K562 (cell line): ENCODE measurements around the gene PRPF8. TPM values are rescaled to one million over a fixed set of nuclear protein-coding genes. Genes with fewer than 3 reads are reported as not detected.

Experiments used
- ERF ChIP-seq: fragments of 450-650 bp; formaldehyde crosslinking; IDR thresholded peaks from 2 replicates; pipeline ENCODE4 v1.4.0; 2020; ENCODE audit warnings: mild to moderate bottlenecking, mixed read lengths
- HMG20B ChIP-seq: fragments of 250-450 bp; sonication (Bioruptor Pico); IDR thresholded peaks from 2 replicates; pipeline ENCODE4 v1.5.0; 2021; ENCODE audit warnings: mild to moderate bottlenecking
- JUNB ChIP-seq: fragments of 450-650 bp; formaldehyde crosslinking; conservative IDR thresholded peaks from 2 replicates; pipeline ENCODE4 v1.4.0; 2020; ENCODE audit warnings: mild to moderate bottlenecking
- JUND ChIP-seq, 2 experiments: IDR thresholded peaks; 2 replicates in 1 of 2; 3 replicates in 1 of 2; pipeline ENCODE4 v1.6.1; 2011; ENCODE audit warnings: borderline replicate concordance in 2 of 2, low read depth in 2 of 2, low read length in 2 of 2, improper control_type of control experiment in 1 of 2, missing biosample characterization in 1 of 2, missing genetic modification characterization in 1 of 2, missing genetic modification reagents in 1 of 2
- MCM2 ChIP-seq: fragments of 450-650 bp; IDR thresholded peaks from 2 replicates; pipeline ENCODE4 v1.6.1; 2017; ENCODE audit warnings: low read depth, mild to moderate bottlenecking
- MYNN ChIP-seq, 2 experiments: sonication (generic); formaldehyde crosslinking in 1 of 2; IDR thresholded peaks; 2 replicates each; pipeline versions ENCODE4 v1.5.0 to v1.6.1; 2016 to 2020; ENCODE audit warnings: antibody characterized with exemption in 1 of 2, missing genetic modification reagents in 1 of 2
- NONO ChIP-seq, 2 experiments: fragments of 200-400 bp in 1 of 2; fragments of 450-650 bp in 1 of 2; formaldehyde crosslinking in 1 of 2; IDR thresholded peaks; 2 replicates each; pipeline ENCODE4 v1.6.1; 2017; ENCODE audit warnings: low read depth in 2 of 2, mild to moderate bottlenecking in 2 of 2, moderate library complexity in 2 of 2, low read length in 1 of 2
- STAT5A ChIP-seq: IDR thresholded peaks from 2 replicates; pipeline ENCODE4 v1.6.1; 2012; ENCODE audit warnings: low read length, inconsistent platforms, borderline replicate concordance
- TFAM ChIP-seq: fragments of 250-450 bp; sonication (Bioruptor Pico); conservative IDR thresholded peaks from 2 replicates; pipeline ENCODE4 v1.5.0; 2021; ENCODE audit warnings: mild to moderate bottlenecking, moderate library complexity
- YBX1 ChIP-seq: fragments of 450-650 bp; IDR thresholded peaks from 2 replicates; pipeline ENCODE4 v1.7.1; 2016; ENCODE audit warnings: mild to moderate bottlenecking
- ZBTB17 ChIP-seq: fragments of 450-650 bp; formaldehyde crosslinking; IDR thresholded peaks from 2 replicates; pipeline ENCODE4 v1.4.0; 2020; ENCODE audit warnings: mild to moderate bottlenecking
- ZFP36 ChIP-seq: fragments of 150-350 bp; IDR thresholded peaks from 2 replicates; pipeline ENCODE4 v1.6.1; 2018; ENCODE audit warnings: low read length, low read depth; ENCODE audit not compliant: partially characterized antibody
- ZNF445 ChIP-seq: fragments of 250-450 bp; sonication (Bioruptor Pico); IDR thresholded peaks from 2 replicates; pipeline ENCODE4 v1.4.0; 2020; ENCODE audit warnings: low read depth, mild to moderate bottlenecking, moderate library complexity
- ZNF551 ChIP-seq: fragments of 250-450 bp; sonication (Bioruptor Pico); IDR thresholded peaks from 2 replicates; pipeline ENCODE4 v1.5.0; 2021; ENCODE audit warnings: mild to moderate bottlenecking, moderate library complexity
- ZNF644 ChIP-seq: fragments of 200-800 bp; sonication (Bioruptor generic); IDR thresholded peaks from 2 replicates; pipeline ENCODE4 v1.6.1; 2016; ENCODE audit warnings: low read depth, missing genetic modification characterization, missing compliant biosample characterization
- ZNF707 ChIP-seq: fragments of 250-450 bp; sonication (Bioruptor Pico); conservative IDR thresholded peaks from 2 replicates; pipeline ENCODE4 v1.8.0; 2022; ENCODE audit warnings: inconsistent platforms, mild to moderate bottlenecking, moderate library complexity
- ZNF766 ChIP-seq: fragments of 200-800 bp; sonication (Bioruptor generic); conservative IDR thresholded peaks from 2 replicates; pipeline ENCODE4 v1.6.1; 2016; ENCODE audit warnings: missing genetic modification characterization, missing compliant biosample characterization
- ZZZ3 ChIP-seq: fragments of 450-650 bp; IDR thresholded peaks from 2 replicates; pipeline ENCODE4 v1.6.1; 2016; ENCODE audit warnings: antibody characterized with exemption, mild to moderate bottlenecking, moderate library complexity
- polyA plus RNA-seq, 8 experiments: library from polyadenylated mRNA; depleted of rRNA in 4 of 8; stranded (reverse) in 5 of 8; unstranded in 3 of 8; fragments of >200 nt; fragmentation: Nextera tagmentation in 2 of 8; fragmentation: Illumina TruSeq in 1 of 8; extraction: Ambion mirVana in 2 of 8; extraction: Trizol in 1 of 8; gene quantifications; 2 replicates each; pipeline versions ENCODE4 v1.2.1 to v1.2.3, GENCODE V29; 2011 to 2014; ENCODE audit warnings: inconsistent platforms in 1 of 8, missing spikeins in 1 of 8
- total RNA-seq, 7 experiments: library from RNA; depleted of rRNA in 6 of 7; stranded (reverse); fragments of >200 nt in 6 of 7; fragmentation: Illumina TruSeq in 2 of 7; extraction: Trizol in 2 of 7; gene quantifications; 2 replicates each; pipeline versions ENCODE4 v1.2.1 to v1.2.3, GENCODE V29; 2011 to 2021; ENCODE audit warnings: low replicate concordance in 1 of 7
- TF ChIP-seq, protein P1 (sequence below): fragments of 450-650 bp; IDR thresholded peaks from 2 replicates; pipeline ENCODE4 v1.6.1; 2016; ENCODE audit warnings: antibody characterized with exemption
- TF ChIP-seq, protein P2 (sequence below), 3 experiments: fragments of 200-800 bp in 1 of 3; sonication (Bioruptor generic) in 1 of 3; sonication (generic) in 1 of 3; formaldehyde crosslinking in 1 of 3; IDR thresholded peaks; 2 replicates each; pipeline versions ENCODE4 v1.6.1 to v1.8.0; 2016 to 2022; ENCODE audit warnings: mild to moderate bottlenecking in 2 of 3, missing compliant biosample characterization in 2 of 3, missing genetic modification characterization in 2 of 3, missing genetic modification reagents in 1 of 3
- TF ChIP-seq, protein P3 (sequence below): fragments of 250-450 bp; sonication (Bioruptor Pico); IDR thresholded peaks from 2 replicates; pipeline ENCODE4 v1.8.0; 2021; ENCODE audit warnings: borderline replicate concordance, mild to moderate bottlenecking, moderate library complexity; ENCODE audit not compliant: poor library complexity, severe bottlenecking
- TF ChIP-seq, protein P4 (sequence below), 2 experiments: fragments of 200-800 bp in 1 of 2; sonication (Bioruptor generic) in 1 of 2; sonication (generic) in 1 of 2; formaldehyde crosslinking in 1 of 2; IDR thresholded peaks in 1 of 2; conservative IDR thresholded peaks in 1 of 2; 2 replicates each; pipeline versions ENCODE4 v1.5.0 to v1.6.1; 2016 to 2020; ENCODE audit warnings: missing compliant biosample characterization in 1 of 2, missing genetic modification characterization in 1 of 2, missing genetic modification reagents in 1 of 2

The PRPF8 gene
- total and polyA plus RNA-seq, 9 of the 15 experiments (the other 6 are each of a cell fraction or from before 2014, with no cell fraction given), result 64.3 to 294 (median 85.9) TPM

DNA sequence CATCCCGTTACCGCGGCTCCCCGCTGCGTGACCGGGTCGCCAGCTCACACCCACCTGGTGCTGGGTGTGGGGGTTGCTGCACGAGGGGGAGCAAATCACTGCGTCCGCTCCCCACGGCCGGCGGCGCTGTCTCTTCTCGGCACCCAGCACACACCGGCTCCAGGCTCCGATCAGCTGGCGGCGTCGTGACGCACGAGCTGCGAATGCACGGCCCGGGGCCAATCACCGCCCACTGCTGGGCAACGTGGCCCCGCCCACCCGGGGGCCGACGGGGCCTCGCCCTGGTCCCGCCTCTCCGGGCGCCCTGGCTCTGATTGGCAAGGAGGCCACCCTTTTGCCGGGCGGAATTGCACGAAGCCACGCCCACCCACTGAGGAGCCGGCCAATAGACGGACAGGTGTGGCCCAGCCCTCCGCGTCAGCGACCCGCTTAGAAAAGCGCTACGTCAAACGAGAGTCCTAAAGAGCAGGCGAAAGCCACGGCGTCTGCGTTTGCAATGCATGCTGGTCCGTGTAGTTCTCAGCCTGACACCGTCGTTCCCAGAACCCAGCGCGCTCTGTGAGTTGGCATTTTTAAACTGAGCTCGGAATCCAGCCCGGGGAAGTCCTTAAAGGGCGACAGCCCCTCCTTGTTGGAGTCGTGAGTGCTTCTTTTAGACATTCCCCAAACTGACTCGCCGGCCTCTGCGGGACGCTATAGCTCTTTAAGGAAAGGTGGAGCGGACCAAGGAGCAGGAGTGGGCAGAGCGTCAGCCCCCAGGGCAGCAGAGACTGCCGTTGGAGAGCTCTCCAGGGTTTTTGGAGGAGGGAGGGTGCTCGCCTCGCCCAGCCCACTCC lies 31.6 kb upstream of the PRPF8 start (continued):
- TF ChIP-seq HMG20B (CRISPR knock-in tag) (no peak), ZZZ3 (no peak), MCM2 (no peak), STAT5A (no peak), ZNF644 (tag) (no peak), MYNN (IDR thresholded peaks at IDR 0.05) (0 out of 2 replicates have a peak, but pooled peaks have one; percentile 13), MYNN (CRISPR knock-in tag; IDR thresholded peaks at IDR 0.05) (no peak), JUNB (CRISPR knock-in tag) (no peak), ZBTB17 (CRISPR knock-in tag) (no peak), YBX1 (no peak), ZNF766 (no peak; the same call in 1 of the 2 replicates), JUND (IDR thresholded peaks at IDR 0.05; ENCODE audit: borderline replicate concordance, low read depth, low read length) (peak; percentile 35), JUND (tag; IDR thresholded peaks at IDR 0.05; ENCODE audit: borderline replicate concordance, low read depth, low read length) (0 out of 3 replicates have a peak, but pooled peaks have one; percentile 31), ERF (CRISPR knock-in tag) (no peak), TFAM (no peak), ZFP36 (no peak), ZNF707 (no peak), ZNF551 (CRISPR knock-in tag) (no peak), ZNF445 (CRISPR knock-in tag) (no peak), NONO (IDR thresholded peaks at IDR 0.05; ENCODE audit: low read depth in 2 of 2, low read length in 1 of 2) (peak in 1 of 2 experiments; percentile 88; a peak in 2 of 4 replicates)
- TF ChIP-seq, protein P1, sequence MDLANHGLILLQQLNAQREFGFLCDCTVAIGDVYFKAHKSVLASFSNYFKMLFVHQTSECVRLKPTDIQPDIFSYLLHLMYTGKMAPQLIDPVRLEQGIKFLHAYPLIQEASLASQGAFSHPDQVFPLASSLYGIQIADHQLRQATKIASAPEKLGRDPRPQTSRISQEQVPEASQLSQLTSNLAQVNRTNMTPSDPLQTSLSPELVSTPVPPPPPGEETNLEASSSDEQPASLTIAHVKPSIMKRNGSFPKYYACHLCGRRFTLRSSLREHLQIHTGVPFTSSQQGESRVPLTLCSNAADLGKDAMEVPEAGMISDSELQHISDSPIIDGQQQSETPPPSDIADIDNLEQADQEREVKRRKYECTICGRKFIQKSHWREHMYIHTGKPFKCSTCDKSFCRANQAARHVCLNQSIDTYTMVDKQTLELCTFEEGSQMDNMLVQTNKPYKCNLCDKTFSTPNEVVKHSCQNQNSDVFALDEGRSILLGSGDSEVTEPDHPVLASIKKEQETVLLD, result 0 out of 2 replicates have a peak, but pooled peaks have one; percentile 12
- TF ChIP-seq, protein P2, sequence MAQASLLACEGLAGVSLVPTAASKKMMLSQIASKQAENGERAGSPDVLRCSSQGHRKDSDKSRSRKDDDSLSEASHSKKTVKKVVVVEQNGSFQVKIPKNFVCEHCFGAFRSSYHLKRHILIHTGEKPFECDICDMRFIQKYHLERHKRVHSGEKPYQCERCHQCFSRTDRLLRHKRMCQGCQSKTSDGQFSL (CRISPR knock-in tag; IDR thresholded peaks at IDR 0.05), result no peak
- TF ChIP-seq, protein P2 (tag; IDR thresholded peaks at IDR 0.05), result no peak
- TF ChIP-seq, protein P3, sequence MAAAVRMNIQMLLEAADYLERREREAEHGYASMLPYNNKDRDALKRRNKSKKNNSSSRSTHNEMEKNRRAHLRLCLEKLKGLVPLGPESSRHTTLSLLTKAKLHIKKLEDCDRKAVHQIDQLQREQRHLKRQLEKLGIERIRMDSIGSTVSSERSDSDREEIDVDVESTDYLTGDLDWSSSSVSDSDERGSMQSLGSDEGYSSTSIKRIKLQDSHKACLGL (CRISPR knock-in tag), result peak; percentile 31
- TF ChIP-seq, protein P4, sequence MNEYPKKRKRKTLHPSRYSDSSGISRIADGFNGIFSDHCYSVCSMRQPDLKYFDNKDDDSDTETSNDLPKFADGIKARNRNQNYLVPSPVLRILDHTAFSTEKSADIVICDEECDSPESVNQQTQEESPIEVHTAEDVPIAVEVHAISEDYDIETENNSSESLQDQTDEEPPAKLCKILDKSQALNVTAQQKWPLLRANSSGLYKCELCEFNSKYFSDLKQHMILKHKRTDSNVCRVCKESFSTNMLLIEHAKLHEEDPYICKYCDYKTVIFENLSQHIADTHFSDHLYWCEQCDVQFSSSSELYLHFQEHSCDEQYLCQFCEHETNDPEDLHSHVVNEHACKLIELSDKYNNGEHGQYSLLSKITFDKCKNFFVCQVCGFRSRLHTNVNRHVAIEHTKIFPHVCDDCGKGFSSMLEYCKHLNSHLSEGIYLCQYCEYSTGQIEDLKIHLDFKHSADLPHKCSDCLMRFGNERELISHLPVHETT (CRISPR knock-in tag; conservative IDR thresholded peaks at IDR 0.05 in 1 of 2, IDR thresholded peaks at IDR 0.05 in 1 of 2), result 0 out of 4 replicates have a peak, but pooled peaks of 1 of the 2 experiments have one; percentile 45
